Gastrocnemius medialis (tissue), 4 donors: ENCODE results near the gene ERFL.

Source experiments
- CTCF ChIP-seq, 5 experiments: fragments of 450-650 bp in 3 of 5; fragments of 200-600 bp in 2 of 5; sonication (generic) in 2 of 5; IDR thresholded peaks in 4 of 5; conservative IDR thresholded peaks in 1 of 5; 1 replicate in 4 of 5; 2 replicates in 1 of 5; pipeline ENCODE4 v1.5.1; 2016 to 2019; ENCODE audit warnings: antibody characterized with exemption in 5 of 5, mild to moderate bottlenecking in 3 of 5, moderate library complexity in 3 of 5
- POLR2A ChIP-seq, 2 donors: fragments of 450-650 bp; IDR thresholded peaks; one replicate each; pipeline ENCODE4 v1.6.1; 2017; ENCODE audit warnings: antibody characterized with exemption in 2 of 2, mild to moderate bottlenecking in 2 of 2, moderate library complexity in 2 of 2

GRCh38 chr19:41929536-41930071 is 1.4 kb upstream of the ERFL start:
- TF ChIP-seq POLR2A (IDR thresholded peaks at IDR 0.05): no peak
- no peak for TF ChIP-seq CTCF (IDR thresholded peaks at IDR 0.05 in 4 of 5, conservative IDR thresholded peaks at IDR 0.05 in 1 of 5)
